Gastroesophageal sphincter (tissue), 3 donors: ENCODE results near the gene CFAP90.

Source experiments
- POLR2A ChIP-seq, 2 donors: fragments of 450-650 bp; IDR thresholded peaks; one replicate each; pipeline ENCODE4 v1.6.1; 2017; ENCODE audit warnings: antibody characterized with exemption in 2 of 2, mild to moderate bottlenecking in 2 of 2, moderate library complexity in 1 of 2
- TF ChIP-seq, protein P1 (sequence below), 4 experiments: fragments of 200-600 bp in 2 of 4; fragments of 450-650 bp in 2 of 4; sonication (generic) in 1 of 4; IDR thresholded peaks; one replicate each; pipeline ENCODE4 v1.5.1; 2017 to 2019; ENCODE audit warnings: antibody characterized with exemption in 4 of 4, mild to moderate bottlenecking in 2 of 4, moderate library complexity in 2 of 4

DNA sequence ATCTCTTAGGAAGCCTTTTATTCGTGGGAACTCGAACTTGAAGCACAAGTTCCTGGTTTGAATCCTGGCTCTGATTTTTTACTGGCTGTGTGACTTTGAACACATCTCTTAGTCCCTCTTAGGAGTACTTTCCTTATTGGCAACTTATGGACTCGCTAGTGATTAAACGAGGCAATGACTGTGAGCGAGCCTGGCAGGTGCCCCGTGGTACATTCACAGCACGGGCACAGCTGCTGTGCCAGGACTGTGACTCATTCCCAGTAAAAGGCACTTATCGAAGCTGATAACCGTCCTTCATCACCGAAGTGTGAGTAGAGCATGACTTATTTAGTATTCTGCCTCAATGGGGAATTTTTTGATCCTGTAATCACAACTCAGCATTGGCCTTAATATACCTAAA, 22.7 kb downstream of the CFAP90 start:
- TF ChIP-seq, protein P1, sequence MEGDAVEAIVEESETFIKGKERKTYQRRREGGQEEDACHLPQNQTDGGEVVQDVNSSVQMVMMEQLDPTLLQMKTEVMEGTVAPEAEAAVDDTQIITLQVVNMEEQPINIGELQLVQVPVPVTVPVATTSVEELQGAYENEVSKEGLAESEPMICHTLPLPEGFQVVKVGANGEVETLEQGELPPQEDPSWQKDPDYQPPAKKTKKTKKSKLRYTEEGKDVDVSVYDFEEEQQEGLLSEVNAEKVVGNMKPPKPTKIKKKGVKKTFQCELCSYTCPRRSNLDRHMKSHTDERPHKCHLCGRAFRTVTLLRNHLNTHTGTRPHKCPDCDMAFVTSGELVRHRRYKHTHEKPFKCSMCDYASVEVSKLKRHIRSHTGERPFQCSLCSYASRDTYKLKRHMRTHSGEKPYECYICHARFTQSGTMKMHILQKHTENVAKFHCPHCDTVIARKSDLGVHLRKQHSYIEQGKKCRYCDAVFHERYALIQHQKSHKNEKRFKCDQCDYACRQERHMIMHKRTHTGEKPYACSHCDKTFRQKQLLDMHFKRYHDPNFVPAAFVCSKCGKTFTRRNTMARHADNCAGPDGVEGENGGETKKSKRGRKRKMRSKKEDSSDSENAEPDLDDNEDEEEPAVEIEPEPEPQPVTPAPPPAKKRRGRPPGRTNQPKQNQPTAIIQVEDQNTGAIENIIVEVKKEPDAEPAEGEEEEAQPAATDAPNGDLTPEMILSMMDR (IDR thresholded peaks at IDR 0.05) = no peak
- TF ChIP-seq POLR2A (IDR thresholded peaks at IDR 0.05) = no peak
